HG03565 (cell line): ENCODE results near the gene KCNQ5.

Experiments
- ATAC-seq: cut with Tn5 transposase; IDR thresholded peaks from one replicate; pipeline ENCODE4 v1.9.1; 2021; ENCODE audit warnings: mild to moderate bottlenecking, moderate library complexity; ENCODE audit not compliant: unreplicated experiment

The KCNQ5 gene

GRCh38 chr6:72828904-72829303, 207.0 kb downstream of the KCNQ5 start:
- ATAC-seq, result no peak

GRCh38 chr6:72832271-72832670, 210.4 kb downstream of the KCNQ5 start:
- ATAC-seq, result no peak

DNA sequence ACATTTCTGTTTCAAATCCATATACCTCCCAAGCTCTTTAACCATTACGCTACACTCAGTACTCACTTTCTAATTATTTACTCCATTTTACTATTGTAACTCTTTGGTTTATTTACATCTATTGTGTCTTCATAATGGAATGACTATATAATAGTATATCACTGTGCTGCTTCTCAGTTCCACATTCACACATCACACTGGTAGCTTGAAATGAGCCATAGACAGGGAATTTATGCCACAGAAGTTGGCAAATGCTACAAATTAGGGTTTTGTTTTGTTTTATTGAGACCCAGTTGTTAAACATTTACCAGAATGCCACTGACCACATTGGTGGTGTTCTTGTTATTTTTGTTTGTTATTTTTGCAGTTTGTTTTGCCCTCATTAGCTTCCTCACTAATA, 213.9 kb downstream of the KCNQ5 start:
- no peak for ATAC-seq

GRCh38 chr6:72836971-72837370, 215.1 kb downstream of the KCNQ5 start:
- ATAC-seq, result no peak

GRCh38 chr6:72841195-72841594, 219.3 kb downstream of the KCNQ5 start:
- no peak for ATAC-seq

GRCh38 chr6:72842140-72842539, 220.3 kb downstream of the KCNQ5 start:
- ATAC-seq, result no peak

DNA sequence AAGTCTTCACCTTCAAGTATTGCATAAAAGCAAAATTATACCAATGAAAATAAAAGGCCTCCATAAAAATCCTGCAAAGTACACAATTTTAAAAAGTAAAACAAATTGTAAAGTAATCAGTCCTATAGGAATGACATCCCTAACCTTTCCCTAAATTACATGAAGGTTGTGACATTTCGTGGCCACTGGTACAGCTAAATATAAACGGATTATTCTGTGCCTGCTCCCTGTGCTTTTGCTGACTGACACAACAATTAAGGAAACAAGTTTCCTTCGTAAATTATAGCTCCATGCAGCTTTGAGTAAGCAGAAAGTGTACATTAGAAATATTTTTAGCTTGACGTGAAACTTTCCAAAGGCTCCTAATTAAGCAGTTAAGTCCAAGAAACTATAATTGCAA, 222.8 kb downstream of the KCNQ5 start:
- no peak for ATAC-seq

- no peak for ATAC-seq
These were observed 227.5 kb downstream of the KCNQ5 start for GRCh38 chr6:72849346-72849745.

GRCh38 chr6:72850040-72850439, 228.2 kb downstream of the KCNQ5 start:
- ATAC-seq, result no peak

GRCh38 chr6:72850469-72850868, 228.6 kb downstream of the KCNQ5 start:
- no peak for ATAC-seq

DNA sequence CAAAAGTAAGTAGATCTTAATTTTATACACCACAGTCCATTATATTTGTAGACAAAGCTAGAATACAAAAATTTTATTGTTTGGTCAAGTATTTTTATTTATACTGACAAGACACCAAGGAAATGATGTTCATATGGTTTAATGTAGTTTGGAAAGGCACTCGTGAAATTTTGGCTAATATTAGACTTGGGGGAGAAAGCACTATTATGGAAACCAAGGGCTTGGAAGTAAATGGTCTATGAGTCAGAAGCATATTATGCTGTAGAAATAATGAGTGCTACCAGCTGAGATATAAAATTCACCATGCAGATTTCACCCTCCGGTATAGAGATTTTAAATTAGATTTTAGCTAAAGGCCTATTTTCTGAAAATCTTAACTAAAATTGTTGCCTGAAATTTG, 233.6 kb downstream of the KCNQ5 start:
- ATAC-seq, result no peak

DNA sequence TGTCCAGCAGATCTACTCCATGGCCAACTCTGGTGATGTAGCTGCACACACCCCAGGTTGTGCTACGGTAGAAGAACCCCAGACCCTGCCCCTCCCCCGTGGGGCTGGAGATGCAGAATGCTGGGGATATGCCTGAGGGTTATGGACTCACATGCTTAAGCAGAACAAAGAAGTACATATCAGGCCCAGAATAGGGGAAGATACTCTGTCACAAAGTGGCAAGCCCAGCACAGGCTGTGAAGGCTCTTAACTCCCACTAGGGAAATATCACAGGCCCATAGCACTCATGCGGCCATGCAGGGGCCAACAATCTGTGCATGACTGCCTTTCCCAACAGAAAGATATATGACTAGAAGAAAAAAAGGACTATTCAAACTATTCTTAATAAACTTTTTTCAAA, 234.9 kb downstream of the KCNQ5 start:
- ATAC-seq, result no peak

DNA sequence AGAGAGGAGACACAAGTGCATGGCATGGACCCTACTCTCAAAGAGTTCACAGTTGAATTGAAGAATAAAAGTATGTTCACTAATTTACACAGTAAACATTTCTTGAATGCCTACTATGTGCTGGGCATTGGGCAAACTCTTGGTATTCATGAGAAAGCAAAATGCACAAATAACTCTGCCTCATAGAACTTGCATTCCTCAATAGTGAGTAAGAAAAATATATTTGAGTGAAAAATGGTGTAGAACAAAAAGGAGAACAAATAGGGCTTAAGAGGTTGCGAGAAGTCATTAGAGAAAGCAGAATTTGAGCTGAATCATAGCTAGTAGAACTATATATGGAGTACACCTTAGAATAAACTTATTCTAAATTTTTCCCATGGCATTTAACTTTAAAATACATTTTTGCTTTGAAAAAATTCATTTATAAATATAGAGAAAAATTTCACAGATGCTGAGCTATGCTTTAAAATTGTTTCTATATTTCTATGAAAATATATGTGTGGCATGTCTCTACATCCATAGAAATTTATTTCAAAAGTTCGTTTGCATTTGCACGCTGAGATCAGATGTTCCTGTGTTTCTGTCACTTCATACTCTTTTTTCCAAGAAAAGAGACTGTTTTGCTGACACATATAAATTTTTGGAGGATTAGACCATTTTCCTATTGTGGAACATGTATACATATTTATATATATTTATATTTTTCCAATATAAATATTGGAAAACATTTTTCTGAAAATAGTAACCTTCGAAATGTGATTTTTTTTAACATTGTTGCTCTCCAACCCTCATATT, 236.1 kb downstream of the KCNQ5 start:
- no peak for ATAC-seq

DNA sequence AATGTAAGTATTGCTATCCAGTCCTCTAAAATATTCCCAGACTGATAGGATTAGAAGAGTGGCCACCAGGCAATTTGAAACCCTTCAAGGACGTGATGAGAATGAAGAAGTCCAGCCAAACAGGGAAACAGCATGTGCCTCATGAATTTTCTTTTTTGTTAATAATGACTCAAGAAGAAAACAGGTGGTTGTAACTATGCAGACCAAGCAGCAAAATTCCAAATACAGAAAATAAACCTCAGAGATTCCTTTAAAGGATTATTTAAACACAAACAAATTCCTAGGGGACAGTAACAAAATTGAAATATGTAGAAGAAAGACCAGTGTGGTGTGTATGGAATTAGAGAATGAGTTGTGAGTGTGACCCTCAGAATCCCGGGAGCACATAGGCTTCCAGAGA, 239.2 kb downstream of the KCNQ5 start:
- ATAC-seq, result no peak

DNA sequence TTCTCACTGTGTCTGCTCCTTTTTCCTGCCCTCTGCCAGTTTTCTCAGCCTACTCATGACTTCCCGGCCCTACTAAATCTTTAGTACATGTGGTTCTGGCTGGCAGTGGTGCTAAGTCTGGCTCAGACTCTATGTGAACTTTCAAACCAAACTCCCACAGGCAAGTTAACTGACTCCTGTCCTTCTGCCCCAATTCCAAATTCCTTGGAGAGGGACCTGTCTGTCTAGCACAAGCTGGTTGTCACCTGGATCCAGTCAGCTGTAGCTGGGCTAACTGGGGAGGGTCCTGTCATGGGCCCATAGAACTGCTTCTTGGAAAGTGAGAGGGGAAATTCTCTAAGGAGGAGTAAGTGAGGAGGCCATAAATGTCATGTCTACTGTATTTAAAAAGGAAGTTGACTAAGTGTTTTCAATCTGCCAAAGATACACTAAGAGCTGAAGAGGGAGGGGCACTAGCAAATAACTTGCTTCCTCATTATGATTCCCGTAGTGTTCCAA, 240.1 kb downstream of the KCNQ5 start:
- no peak for ATAC-seq

DNA sequence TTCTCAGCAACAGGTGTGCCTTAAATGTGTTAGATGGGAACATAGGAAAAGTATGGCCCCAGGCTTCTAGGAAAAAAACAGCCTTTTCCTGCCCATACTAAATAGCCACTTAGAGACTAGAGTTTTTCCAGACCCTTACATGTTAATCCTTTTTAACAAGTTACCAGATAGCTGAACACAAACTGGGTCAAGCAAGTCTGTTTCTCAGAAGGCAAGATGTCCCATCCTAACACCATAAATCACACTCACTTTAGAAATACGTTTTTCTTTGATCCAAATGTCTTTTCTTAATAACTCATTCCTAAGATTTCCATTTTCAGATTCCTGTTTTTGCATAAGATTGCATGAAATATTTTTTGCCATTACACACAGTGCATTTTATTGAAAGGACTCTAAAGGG, 241.3 kb downstream of the KCNQ5 start:
- no peak for ATAC-seq

GRCh38 chr6:72864236-72864635, 242.4 kb downstream of the KCNQ5 start:
- ATAC-seq, result no peak

- ATAC-seq, result no peak
These were observed 242.9 kb downstream of the KCNQ5 start for GRCh38 chr6:72864799-72865198.

DNA sequence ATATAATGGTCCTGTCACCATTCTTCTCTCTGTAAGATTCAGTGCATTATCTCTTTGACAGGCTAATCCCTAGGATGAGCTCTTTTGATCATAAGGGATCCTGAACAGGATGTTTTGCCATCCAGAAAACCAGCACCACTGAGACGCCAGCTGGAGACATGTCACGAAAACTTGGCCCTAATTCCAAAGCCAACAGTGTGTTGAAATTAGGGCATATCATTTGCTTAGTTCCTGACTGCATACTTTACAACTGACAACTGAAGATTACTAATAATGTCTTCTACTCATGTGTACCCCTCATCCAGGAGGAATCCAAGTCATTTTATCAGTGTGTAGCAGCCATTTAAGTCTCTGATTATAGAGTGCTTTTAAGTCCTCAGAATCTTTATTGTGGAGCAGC, 243.6 kb downstream of the KCNQ5 start:
- ATAC-seq, result no peak

DNA sequence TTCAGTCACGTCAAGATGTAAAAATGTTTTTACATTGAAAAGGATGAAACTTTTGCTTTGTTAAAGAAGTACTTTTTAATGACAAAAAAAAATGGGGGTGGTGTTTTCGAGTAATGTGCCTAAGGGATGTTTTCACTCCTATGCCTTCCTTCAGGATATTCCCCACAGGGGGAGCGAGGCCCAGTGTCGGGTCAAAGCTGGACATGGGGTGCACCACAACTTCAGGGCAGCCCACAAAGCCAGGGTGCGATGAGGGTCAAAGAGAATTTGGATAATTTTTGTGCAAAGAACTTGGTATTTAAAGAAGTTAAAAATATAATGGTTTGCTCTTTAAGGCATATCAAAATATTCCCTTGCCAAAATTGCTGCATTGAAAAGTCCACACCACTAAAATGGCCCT, 247.8 kb downstream of the KCNQ5 start:
- ATAC-seq, result no peak

DNA sequence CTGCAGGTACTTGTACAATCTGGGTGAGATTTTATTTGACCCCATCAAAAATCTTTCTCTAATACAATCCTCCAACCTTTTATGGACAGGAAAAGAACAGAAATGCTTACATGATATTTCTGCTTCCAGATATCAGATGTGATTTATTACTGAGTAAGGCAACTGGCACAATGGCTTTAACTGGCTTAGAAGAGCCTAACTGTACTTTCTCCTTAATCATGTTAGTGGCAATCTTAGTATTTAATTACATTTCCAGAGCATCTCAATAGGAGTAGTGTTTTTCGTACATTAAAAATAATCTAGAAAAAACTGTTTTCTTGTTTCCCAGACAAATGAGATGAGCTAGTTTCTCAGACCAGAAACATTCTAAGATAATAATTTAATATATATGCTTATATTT, 251.6 kb downstream of the KCNQ5 start:
- no peak for ATAC-seq

DNA sequence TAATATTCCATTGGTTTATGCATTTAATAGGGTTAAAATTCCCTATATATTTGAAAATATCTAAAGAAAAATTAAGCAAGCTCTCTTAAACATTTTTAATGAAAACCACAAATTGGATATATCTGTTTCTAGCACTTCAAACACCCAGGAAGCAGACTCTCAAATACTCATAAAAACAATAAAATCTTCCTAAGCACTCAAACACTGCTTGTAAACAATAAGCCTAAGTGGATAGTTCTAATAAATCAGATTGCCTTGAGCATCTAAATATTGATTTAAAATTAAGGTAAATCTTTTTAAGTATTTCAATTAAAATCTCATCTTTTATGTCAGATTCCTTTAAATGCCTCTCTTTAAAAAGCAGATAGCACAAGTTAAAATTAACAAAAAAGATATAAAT, 254.4 kb downstream of the KCNQ5 start:
- ATAC-seq, result no peak

DNA sequence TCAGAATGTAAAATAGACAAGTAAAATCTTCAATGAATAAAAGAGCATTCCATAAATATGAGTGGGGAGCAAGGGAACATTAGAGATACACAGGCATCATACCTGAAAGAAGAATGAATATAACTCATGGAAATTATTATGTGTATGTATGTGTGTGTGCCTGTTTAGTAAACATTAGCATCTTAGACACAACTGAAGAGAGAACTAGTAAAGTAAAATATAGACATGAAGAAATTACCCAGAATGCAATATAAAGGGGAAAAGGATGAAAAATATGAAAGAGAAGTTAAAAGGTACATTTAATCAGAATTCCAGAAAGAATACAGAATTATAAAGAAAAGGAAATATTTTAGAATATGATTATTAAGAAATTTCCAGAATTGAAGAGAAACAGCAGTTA, 264.3 kb downstream of the KCNQ5 start:
- no peak for ATAC-seq
